Measurements from ENCODE around the gene ANO8. TPM values are rescaled to one million over a fixed set of nuclear protein-coding genes. Genes with fewer than 3 reads are reported as not detected.

Gene ANO8
- total and polyA plus RNA-seq, 2 donors (not counting 3 experiments of a cell fraction or from before 2014, with no cell fraction given): 3.5 to 6.8 TPM

DNA sequence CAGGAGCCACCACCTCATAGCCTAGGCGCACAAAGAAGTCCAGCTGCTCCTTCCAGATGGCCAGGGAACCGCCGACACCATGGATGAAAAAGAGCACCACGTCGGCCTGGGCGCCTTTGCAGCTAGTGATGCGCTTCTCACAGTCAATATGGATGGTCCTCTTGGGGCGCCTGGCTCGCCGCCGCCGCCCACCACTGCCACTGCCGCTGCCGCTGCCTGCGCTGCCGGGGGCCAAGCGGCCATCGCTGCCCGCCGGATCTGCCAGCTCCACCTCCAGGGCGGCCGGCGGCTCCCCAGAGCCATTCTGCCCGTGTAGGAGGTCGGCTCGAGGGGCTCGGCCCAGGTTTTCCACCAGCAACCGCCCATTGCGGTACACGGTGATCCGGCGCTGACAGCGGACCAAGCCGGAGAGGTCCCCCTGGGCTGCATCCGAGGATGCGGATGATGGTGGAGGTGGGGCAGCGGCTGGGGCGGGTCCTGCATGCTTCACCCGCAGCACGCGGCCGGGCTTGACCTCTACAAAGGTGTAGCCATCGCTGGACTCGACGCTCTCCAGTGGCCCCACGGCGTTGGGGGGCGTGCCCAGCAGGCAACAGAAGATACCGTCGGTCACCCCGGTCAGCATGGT lies 33.5 kb downstream of the ANO8 start:
- Histone ChIP-seq H3K4me1 (ENCODE audit: control insufficient read depth, extremely low read depth, insufficient read depth, low read length) (peaks cover 5% of the 10 kb centered on the region), H2AFZ (ENCODE audit: low read depth, low read length) (no peak overlapping the region), H3K9me1 (replicated peaks; ENCODE audit: control insufficient read depth, extremely low read depth, insufficient read depth, low read length) (no peaks in the 10 kb centered on the region), H3K9ac (replicated peaks; ENCODE audit: extremely low read depth, insufficient read depth, low read length) (no peak overlapping the region), H3K36me3 (ENCODE audit: control insufficient read depth in 2 of 2, extremely low read depth in 1 of 2, insufficient read depth in 2 of 2, low read length in 2 of 2) (no peaks in the 10 kb centered on the region), H3K4me3 (replicated peaks in 1 of 3; ENCODE audit: insufficient read depth in 1 of 3, low read depth in 1 of 3, low read length in 3 of 3) (no peak overlapping the region), H3K79me2 (ENCODE audit: control insufficient read depth, insufficient read depth, low read length) (no peaks in the 10 kb centered on the region), H3K27me3 (ENCODE audit: control insufficient read depth in 2 of 2, insufficient read depth in 2 of 2, low read length in 2 of 2) (no peaks in the 10 kb centered on the region), H4K20me1 (replicated peaks; ENCODE audit: control insufficient read depth, extremely low read depth, insufficient read depth, low read length) (no peaks in the 10 kb centered on the region), H3K9me3 (replicated peaks; ENCODE audit: control insufficient read depth, insufficient read depth, low read length) (no peaks in the 10 kb centered on the region), H3K27ac (ENCODE audit: insufficient read depth, low read depth, low read length) (no peak overlapping the region), H3K4me2 (ENCODE audit: insufficient read depth, low read length) (no peak overlapping the region)
- POLR2A ChIA-PET: no interaction called here
- dilution Hi-C loops (cut with MboI; ENCODE audit: extremely low pct_ligation_motif_present, low sequenced_read_pairs) (no loop called here), intact Hi-C loops (cut with micrococcal nuclease) (no loop called here)
- CTCF ChIA-PET: no interaction called here
- no peak for DNase-seq (ENCODE audit: low read depth, low spot score)
- BruUV-seq (replicated peaks): no TSS peak
- no peak for FAIRE-seq
- no peak for TF ChIP-seq GATA2 (IDR thresholded peaks at IDR 0.05; ENCODE audit: insufficient read depth, insufficient read length, low read depth, low read length)
- TF ChIP-seq, protein P1, sequence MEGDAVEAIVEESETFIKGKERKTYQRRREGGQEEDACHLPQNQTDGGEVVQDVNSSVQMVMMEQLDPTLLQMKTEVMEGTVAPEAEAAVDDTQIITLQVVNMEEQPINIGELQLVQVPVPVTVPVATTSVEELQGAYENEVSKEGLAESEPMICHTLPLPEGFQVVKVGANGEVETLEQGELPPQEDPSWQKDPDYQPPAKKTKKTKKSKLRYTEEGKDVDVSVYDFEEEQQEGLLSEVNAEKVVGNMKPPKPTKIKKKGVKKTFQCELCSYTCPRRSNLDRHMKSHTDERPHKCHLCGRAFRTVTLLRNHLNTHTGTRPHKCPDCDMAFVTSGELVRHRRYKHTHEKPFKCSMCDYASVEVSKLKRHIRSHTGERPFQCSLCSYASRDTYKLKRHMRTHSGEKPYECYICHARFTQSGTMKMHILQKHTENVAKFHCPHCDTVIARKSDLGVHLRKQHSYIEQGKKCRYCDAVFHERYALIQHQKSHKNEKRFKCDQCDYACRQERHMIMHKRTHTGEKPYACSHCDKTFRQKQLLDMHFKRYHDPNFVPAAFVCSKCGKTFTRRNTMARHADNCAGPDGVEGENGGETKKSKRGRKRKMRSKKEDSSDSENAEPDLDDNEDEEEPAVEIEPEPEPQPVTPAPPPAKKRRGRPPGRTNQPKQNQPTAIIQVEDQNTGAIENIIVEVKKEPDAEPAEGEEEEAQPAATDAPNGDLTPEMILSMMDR (IDR thresholded peaks at IDR 0.05; ENCODE audit: extremely low read depth in 1 of 2, insufficient read depth in 1 of 2, low read depth in 1 of 2, low read length in 2 of 2): no peak
- TF ChIP-seq, protein P2, sequence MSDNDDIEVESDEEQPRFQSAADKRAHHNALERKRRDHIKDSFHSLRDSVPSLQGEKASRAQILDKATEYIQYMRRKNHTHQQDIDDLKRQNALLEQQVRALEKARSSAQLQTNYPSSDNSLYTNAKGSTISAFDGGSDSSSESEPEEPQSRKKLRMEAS (IDR thresholded peaks at IDR 0.05; ENCODE audit: insufficient read depth, insufficient read length): no peak
- TF ChIP-seq JUN (IDR thresholded peaks at IDR 0.05; ENCODE audit: borderline replicate concordance, insufficient read depth, insufficient read length, low read depth): no peak
- TF ChIP-seq MYC (IDR thresholded peaks at IDR 0.05; ENCODE audit: low read depth, low read length): no peak
- no peak for TF ChIP-seq POLR2A (IDR thresholded peaks at IDR 0.05; ENCODE audit: low read depth, low read length)
- TF ChIP-seq POLR2AphosphoS5 (IDR thresholded peaks at IDR 0.05; ENCODE audit: insufficient read depth, low read depth, low read length): no peak
- no peak for TF ChIP-seq EZH2 (IDR thresholded peaks at IDR 0.05; ENCODE audit: borderline replicate concordance, low read depth, low read length, severe bottlenecking)
- TF ChIP-seq FOS (IDR thresholded peaks at IDR 0.05; ENCODE audit: borderline replicate concordance, insufficient read depth, low read length): no peak

All from endothelial cell of umbilical vein (primary cell).